Transverse colon (tissue), 4 donors: Measurements from ENCODE around the gene ABCB8. TPM values are rescaled to one million over a fixed set of nuclear protein-coding genes. Genes with fewer than 3 reads are reported as not detected.

ENCODE experiments used
- DNase-seq: peaks from one replicate; pipeline ENCODE4 v3.0.0-alpha.2; 2019
- H3K27ac ChIP-seq, 4 donors: fragments of 200-600 bp; sonication (generic); 2 replicates each; pipeline ENCODE4 v1.5.1; 2016 to 2018; ENCODE audit warnings: inconsistent platforms in 4 of 4
- H3K27me3 ChIP-seq: fragments of 200-600 bp; sonication (generic); 2 replicates; pipeline ENCODE4 v1.5.1; 2017; ENCODE audit warnings: inconsistent platforms
- H3K36me3 ChIP-seq, 4 donors: fragments of 200-600 bp; sonication (generic); 2 replicates each; pipeline ENCODE4 v1.5.1; 2017 to 2019; ENCODE audit warnings: inconsistent platforms in 4 of 4
- H3K4me1 ChIP-seq, 4 donors: fragments of 200-600 bp; sonication (generic); 2 replicates each; pipeline ENCODE4 v1.5.1; 2017 to 2020; ENCODE audit warnings: inconsistent platforms in 4 of 4
- H3K4me3 ChIP-seq, 4 donors: fragments of 200-600 bp; sonication (generic); 1 replicate in 1 of 4; 2 replicates in 3 of 4; pipeline versions ENCODE4 v1.5.1 to v1.6.1; 2017 to 2019; ENCODE audit warnings: inconsistent platforms in 4 of 4
- H3K9me3 ChIP-seq, 2 donors: fragments of 200-600 bp; sonication (generic); 2 replicates each; pipeline ENCODE4 v1.5.1; 2017 to 2019; ENCODE audit warnings: inconsistent platforms in 2 of 2
- EP300 ChIP-seq: sonication (generic); formaldehyde crosslinking; IDR thresholded peaks from one replicate; pipeline ENCODE4 v1.6.1; 2017; ENCODE audit warnings: antibody characterized with exemption, low read depth
- POLR2A ChIP-seq: fragments of 450-650 bp; IDR thresholded peaks from one replicate; pipeline ENCODE4 v1.6.1; 2016; ENCODE audit warnings: antibody characterized with exemption, mild to moderate bottlenecking, moderate library complexity
- POLR2AphosphoS5 ChIP-seq, 3 donors: sonication (generic); formaldehyde crosslinking; IDR thresholded peaks; one replicate each; pipeline ENCODE4 v1.6.1; 2016; ENCODE audit warnings: antibody characterized with exemption in 3 of 3
- WGBS, 2 donors: methylation state at CpG; one replicate each; pipeline ENCODE4 v1.1.5; 2018; ENCODE audit warnings: low coverage in 1 of 2; 5-methylcytosine and 5-hydroxymethylcytosine counted together
- in situ Hi-C, 4 donors: fragments of 200-750 bp; cut with MboI; loops; one replicate each; pipeline versions ENCODE4 v1.15.0 to v1.15.1; 2017; ENCODE audit warnings: low sequenced_read_pairs in 3 of 4, low pct_ligation_motif_present in 1 of 4, low pct_unique_long_range_greater_than_20kb in 1 of 4
- intact Hi-C: fragments of 100-400 bp; cut with DNase I; formaldehyde crosslinking; loops from one replicate; pipeline ENCODE4 v1.15.1; 2023; ENCODE audit warnings: low total_unique reads
- total RNA-seq, 4 donors: library from RNA; depleted of rRNA; stranded (reverse); fragments of >200 nt; gene quantifications; one replicate each; pipeline ENCODE4 v1.1.0, GENCODE V29; 2016
- TF ChIP-seq, protein P1 (sequence below), 5 experiments: fragments of 200-600 bp in 3 of 5; fragments of 450-650 bp in 2 of 5; sonication (generic) in 3 of 5; IDR thresholded peaks; 1 replicate in 2 of 5; 2 replicates in 3 of 5; pipeline ENCODE4 v1.5.1; 2016 to 2017; ENCODE audit warnings: antibody characterized with exemption in 5 of 5, inconsistent platforms in 3 of 5, mild to moderate bottlenecking in 2 of 5, moderate library complexity in 1 of 5

Gene ABCB8
- total RNA-seq, 4 donors from 2014 or later = 33.3 to 76.4 (median 51.4) TPM

DNA sequence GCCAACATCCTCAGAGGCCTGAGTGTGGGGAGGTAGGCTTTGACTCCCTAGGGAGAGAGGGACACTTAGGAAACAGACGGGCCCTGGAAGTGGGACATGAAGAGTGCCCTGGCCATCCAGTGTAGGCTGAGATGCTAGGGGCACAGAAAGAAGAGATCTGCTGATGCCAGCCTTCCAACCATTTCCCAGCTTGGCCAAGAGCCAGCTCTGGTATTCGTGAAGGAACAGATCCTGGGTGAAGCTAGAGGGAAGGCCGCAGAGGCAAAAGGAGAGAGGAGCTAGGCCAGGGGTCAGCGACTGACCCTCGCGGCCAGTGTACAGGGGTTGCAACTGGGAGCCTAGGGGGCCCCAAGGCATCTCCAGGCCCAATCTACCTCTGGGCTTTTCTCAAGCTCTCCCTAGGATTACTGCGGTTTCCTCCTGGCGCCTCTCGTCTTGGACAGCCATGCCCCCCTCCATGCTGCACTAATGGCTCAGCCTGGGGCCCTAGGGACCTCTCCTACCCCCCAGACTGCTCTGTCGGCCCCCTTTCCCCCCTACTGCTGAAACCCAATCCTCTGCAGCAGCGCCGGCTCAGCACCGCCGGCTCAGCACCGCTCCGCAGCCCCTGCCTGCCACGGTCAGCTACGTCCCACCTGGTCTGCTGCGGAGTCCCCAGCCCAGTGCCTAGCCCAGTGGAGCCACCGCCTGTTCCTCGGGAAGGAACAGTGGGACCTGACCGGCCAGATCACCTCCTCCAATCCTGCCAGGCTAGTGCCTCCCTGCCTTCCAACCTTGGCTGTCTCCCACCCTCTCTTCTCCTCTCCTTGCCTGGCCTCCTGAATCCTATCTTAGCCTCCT lies 19.9 kb downstream of the ABCB8 start, which contains the start of gene ASIC3:
TSS of gene ASIC3 (plus strand) at position 556 of the 840 bp plus-strand sequence. CDS start 355 bp downstream, outside the sequence.
- H3K4me3 ChIP-seq = no peak within 1 kb of the TSS
- peaks cover 8% of the 10 kb centered on the region for H3K27me3 ChIP-seq
- in situ Hi-C loops (no loop called here), intact Hi-C loops (no loop called here)
- H3K36me3 ChIP-seq = no peaks in the 10 kb centered on the region
- 80 to 84% methylated on average over 2 to 22 of the region's 22 CpGs for WGBS, 2 donors
- no peaks in the 10 kb centered on the region for H3K9me3 ChIP-seq
- TF ChIP-seq, protein P1, sequence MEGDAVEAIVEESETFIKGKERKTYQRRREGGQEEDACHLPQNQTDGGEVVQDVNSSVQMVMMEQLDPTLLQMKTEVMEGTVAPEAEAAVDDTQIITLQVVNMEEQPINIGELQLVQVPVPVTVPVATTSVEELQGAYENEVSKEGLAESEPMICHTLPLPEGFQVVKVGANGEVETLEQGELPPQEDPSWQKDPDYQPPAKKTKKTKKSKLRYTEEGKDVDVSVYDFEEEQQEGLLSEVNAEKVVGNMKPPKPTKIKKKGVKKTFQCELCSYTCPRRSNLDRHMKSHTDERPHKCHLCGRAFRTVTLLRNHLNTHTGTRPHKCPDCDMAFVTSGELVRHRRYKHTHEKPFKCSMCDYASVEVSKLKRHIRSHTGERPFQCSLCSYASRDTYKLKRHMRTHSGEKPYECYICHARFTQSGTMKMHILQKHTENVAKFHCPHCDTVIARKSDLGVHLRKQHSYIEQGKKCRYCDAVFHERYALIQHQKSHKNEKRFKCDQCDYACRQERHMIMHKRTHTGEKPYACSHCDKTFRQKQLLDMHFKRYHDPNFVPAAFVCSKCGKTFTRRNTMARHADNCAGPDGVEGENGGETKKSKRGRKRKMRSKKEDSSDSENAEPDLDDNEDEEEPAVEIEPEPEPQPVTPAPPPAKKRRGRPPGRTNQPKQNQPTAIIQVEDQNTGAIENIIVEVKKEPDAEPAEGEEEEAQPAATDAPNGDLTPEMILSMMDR (IDR thresholded peaks at IDR 0.05) = no peak
- TF ChIP-seq POLR2A (no peak), EP300 (no peak), POLR2AphosphoS5 (IDR thresholded peaks at IDR 0.05) (no peak)
- H3K4me1 ChIP-seq = peaks cover 0 to 16% (median 8%) of the 10 kb centered on the region in 4 donors
- no peak for DNase-seq
- H3K27ac ChIP-seq = no peak within 1 kb of the TSS

DNA sequence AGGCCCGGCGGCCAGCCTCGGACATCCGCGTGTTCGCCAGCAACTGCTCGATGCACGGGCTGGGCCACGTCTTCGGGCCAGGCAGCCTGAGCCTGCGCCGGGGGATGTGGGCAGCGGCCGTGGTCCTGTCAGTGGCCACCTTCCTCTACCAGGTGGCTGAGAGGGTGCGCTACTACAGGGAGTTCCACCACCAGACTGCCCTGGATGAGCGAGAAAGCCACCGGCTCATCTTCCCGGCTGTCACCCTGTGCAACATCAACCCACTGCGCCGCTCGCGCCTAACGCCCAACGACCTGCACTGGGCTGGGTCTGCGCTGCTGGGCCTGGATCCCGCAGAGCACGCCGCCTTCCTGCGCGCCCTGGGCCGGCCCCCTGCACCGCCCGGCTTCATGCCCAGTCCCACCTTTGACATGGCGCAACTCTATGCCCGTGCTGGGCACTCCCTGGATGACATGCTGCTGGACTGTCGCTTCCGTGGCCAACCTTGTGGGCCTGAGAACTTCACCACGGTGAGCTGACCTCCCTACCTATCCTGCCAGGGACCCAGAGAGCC lies 20.7 kb downstream of the ABCB8 start:
- H3K27ac ChIP-seq = no peak overlapping the region
- no peak overlapping the region for H3K4me3 ChIP-seq
- WGBS, 2 donors = 90% methylated on average over 38 of the region's 38 CpGs; no CpG with 5 or more reads in 1 of the 2 donors
- H3K9me3 ChIP-seq = no peaks in the 10 kb centered on the region
- H3K27me3 ChIP-seq = peaks cover 8% of the 10 kb centered on the region
- H3K36me3 ChIP-seq = no peaks in the 10 kb centered on the region
- intact Hi-C loops (no loop called here), in situ Hi-C loops (no loop called here)
- DNase-seq = no peak
- peaks cover 0 to 16% (median 8%) of the 10 kb centered on the region in 4 donors for H3K4me1 ChIP-seq
- TF ChIP-seq POLR2A (no peak), EP300 (no peak), POLR2AphosphoS5 (IDR thresholded peaks at IDR 0.05) (no peak)
- TF ChIP-seq, protein P1 (IDR thresholded peaks at IDR 0.05) = no peak

DNA sequence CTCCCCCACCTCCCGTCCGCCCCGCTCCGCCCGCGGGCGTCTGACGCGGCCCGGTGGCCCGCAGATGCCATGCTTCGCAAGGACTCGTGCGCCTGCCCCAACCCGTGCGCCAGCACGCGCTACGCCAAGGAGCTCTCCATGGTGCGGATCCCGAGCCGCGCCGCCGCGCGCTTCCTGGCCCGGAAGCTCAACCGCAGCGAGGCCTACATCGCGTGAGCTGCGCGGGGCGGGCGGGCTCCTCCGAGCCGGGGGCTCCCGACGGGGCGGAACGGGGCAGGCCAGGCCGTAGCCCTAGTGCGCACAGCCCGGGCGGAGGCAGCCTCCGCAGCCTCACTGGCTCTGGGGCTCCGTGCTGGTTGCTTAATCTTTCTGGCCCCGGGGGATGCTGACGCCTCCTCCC lies 22.9 kb downstream of the ABCB8 start:
- H3K4me1 ChIP-seq = peaks cover 0 to 16% (median 8%) of the 10 kb centered on the region in 4 donors
- H3K36me3 ChIP-seq = no peaks in the 10 kb centered on the region
- H3K27me3 ChIP-seq = peaks cover 8% of the 10 kb centered on the region
- H3K27ac ChIP-seq = no peak overlapping the region
- TF ChIP-seq EP300 (no peak), POLR2A (no peak), POLR2AphosphoS5 (IDR thresholded peaks at IDR 0.05) (peak in 1 of 3 donors; percentile 19)
- TF ChIP-seq, protein P1 (IDR thresholded peaks at IDR 0.05) = no peak
- in situ Hi-C loops = no loop called here
- intact Hi-C loops = no loop called here
- peak; percentile 43 for DNase-seq
- H3K9me3 ChIP-seq = no peaks in the 10 kb centered on the region
- 7% methylated on average over 18 to 20 of the region's 50 CpGs for whole genome bisulfite sequencing, 2 donors
- H3K4me3 ChIP-seq = no peak overlapping the region

DNA sequence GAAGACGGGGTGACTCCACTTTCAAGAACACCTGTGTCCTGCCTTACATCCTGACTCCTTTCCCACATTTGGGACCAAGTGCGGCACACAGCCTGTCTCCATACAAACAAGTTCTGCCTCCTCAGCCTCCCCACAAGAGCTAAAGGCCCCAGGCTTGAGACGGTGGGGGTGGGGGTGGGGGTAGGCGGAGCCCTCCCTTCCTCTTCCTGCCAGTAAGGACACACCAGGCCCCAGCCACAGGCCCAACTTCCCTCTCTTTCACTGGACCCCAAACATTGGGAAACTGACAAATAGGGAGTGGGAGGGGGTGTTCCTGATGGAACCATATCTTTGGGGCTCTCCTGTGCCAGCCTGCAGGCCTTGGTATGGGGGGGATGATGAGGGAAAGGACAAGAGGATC lies 24.8 kb downstream of the ABCB8 start:
- Histone ChIP-seq H3K27me3 (peaks cover 8% of the 10 kb centered on the region), H3K27ac (no peak overlapping the region), H3K9me3 (no peaks in the 10 kb centered on the region), H3K36me3 (no peaks in the 10 kb centered on the region), H3K4me1 (peaks cover 6 to 18% (median 16%) of the 10 kb centered on the region in 4 donors), H3K4me3 (no peak overlapping the region)
- in situ Hi-C loops (no loop called here), intact Hi-C loops (loop anchor here (2.0 kb wide), 1 partner anchor 60 kb away; no protein-coding TSS in a partner anchor)
- DNase-seq = no peak
- WGBS, 2 donors = 62% methylated on average over 4 of the region's 4 CpGs; no CpG with 5 or more reads in 1 of the 2 donors
- TF ChIP-seq, protein P1 (IDR thresholded peaks at IDR 0.05) = no peak
- no peak for TF ChIP-seq POLR2AphosphoS5 (IDR thresholded peaks at IDR 0.05)
- TF ChIP-seq EP300 = no peak
- TF ChIP-seq POLR2A = no peak
